Sigmoid colon (tissue), 7 donors: ENCODE data around the gene MBNL1. TPM values are rescaled to one million over a fixed set of nuclear protein-coding genes. Genes with fewer than 3 reads are reported as not detected.

Source experiments
- DNase-seq: peaks from one replicate; pipeline ENCODE4 v3.0.0-alpha.2; 2019
- H3K27ac ChIP-seq, 4 donors: fragments of 200-600 bp; sonication (generic); one replicate each; pipeline ENCODE4 v1.5.1; 2016 to 2019; ENCODE audit warnings: mild to moderate bottlenecking in 1 of 4
- H3K27me3 ChIP-seq, 3 donors: fragments of 200-600 bp; sonication (generic); one replicate each; pipeline ENCODE4 v1.5.1; 2019; ENCODE audit warnings: mild to moderate bottlenecking in 1 of 3
- H3K36me3 ChIP-seq, 4 donors: fragments of 200-600 bp; sonication (generic); one replicate each; pipeline ENCODE4 v1.5.1; 2016 to 2019
- H3K4me1 ChIP-seq, 4 donors: fragments of 200-600 bp; sonication (generic); one replicate each; pipeline ENCODE4 v1.5.1; 2017 to 2019
- H3K4me3 ChIP-seq, 4 donors: fragments of 200-600 bp; sonication (generic); one replicate each; pipeline ENCODE4 v1.5.1; 2017 to 2019; ENCODE audit warnings: mild to moderate bottlenecking in 2 of 4, moderate library complexity in 1 of 4
- H3K9me3 ChIP-seq, 4 donors: fragments of 200-600 bp in 3 of 4; sonication (generic) in 3 of 4; one replicate each; pipeline versions ENCODE4 v1.5.1 to v1.6.1; 2013 to 2019
- CTCF ChIP-seq, 4 experiments: fragments of 450-650 bp in 3 of 4; fragments of 200-600 bp in 1 of 4; IDR thresholded peaks; one replicate each; pipeline ENCODE4 v1.5.1; 2016 to 2019; ENCODE audit warnings: antibody characterized with exemption in 4 of 4, mild to moderate bottlenecking in 3 of 4, moderate library complexity in 2 of 4
- EP300 ChIP-seq, 4 donors: sonication (generic); formaldehyde crosslinking; IDR thresholded peaks; one replicate each; pipeline ENCODE4 v1.6.1; 2017; ENCODE audit warnings: antibody characterized with exemption in 4 of 4
- POLR2A ChIP-seq, 2 donors: fragments of 450-650 bp; IDR thresholded peaks; one replicate each; pipeline ENCODE4 v1.6.1; 2016; ENCODE audit warnings: antibody characterized with exemption in 2 of 2, mild to moderate bottlenecking in 2 of 2, moderate library complexity in 2 of 2
- POLR2AphosphoS5 ChIP-seq, 4 donors: sonication (generic); formaldehyde crosslinking; IDR thresholded peaks; one replicate each; pipeline ENCODE4 v1.6.1; 2017; ENCODE audit warnings: antibody characterized with exemption in 4 of 4
- WGBS, 2 donors: extraction: QIAGEN DNeasy Blood & Tissue Kit; methylation state at CpG; one replicate each; pipeline ENCODE4 v1.1.7; 2013; 5-methylcytosine and 5-hydroxymethylcytosine counted together
- intact Hi-C: fragments of 100-400 bp; cut with DNase I; formaldehyde crosslinking; loops from one replicate; pipeline ENCODE4 v1.15.1; 2023
- polyA plus RNA-seq, 3 donors: library from polyadenylated mRNA; stranded (reverse); fragments of 200-250 nt; gene quantifications; one replicate each; pipeline ENCODE4 v1.2.3, GENCODE V29; 2013
- total RNA-seq, 4 donors: library from RNA; depleted of rRNA; stranded (reverse); fragments of >200 nt; gene quantifications; one replicate each; pipeline ENCODE4 v1.1.0, GENCODE V29; 2016
- donor health status: healthy with polysubstance abuse.
- donor health status: Bipolar disorder and iron deficiency.
- donor health status: healthy.

MBNL1 gene
- total and polyA plus RNA-seq, 7 donors: 60.5 to 898 (median 602) TPM

DNA sequence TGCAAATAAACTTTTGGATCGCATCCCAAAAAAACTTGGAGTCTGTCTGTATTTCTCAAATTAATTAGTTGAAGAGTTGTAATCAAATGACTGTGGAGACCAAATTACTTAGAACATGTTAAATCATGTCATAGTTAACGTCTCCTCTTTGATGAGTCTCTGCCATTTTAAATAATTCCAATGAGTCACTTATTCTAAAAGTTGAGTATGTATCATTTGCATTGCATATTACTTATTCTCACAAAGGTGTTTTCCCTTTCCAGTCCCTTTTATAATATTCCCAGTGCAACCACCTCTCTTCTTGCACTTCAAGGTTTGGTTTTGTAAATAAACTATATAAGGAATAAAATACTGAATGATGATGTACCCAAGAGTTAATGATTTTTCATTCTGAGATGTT lies 36.0 kb upstream of the MBNL1 start:
- no peaks in the 10 kb centered on the region for H3K27me3 ChIP-seq
- peaks cover 0 to 14% (median 9%) of the 10 kb centered on the region in 4 donors for H3K4me1 ChIP-seq
- H3K27ac ChIP-seq: no peak overlapping the region
- H3K9me3 ChIP-seq: no peaks in the 10 kb centered on the region
- H3K36me3 ChIP-seq: no peaks in the 10 kb centered on the region
- TF ChIP-seq CTCF (IDR thresholded peaks at IDR 0.05): no peak
- TF ChIP-seq EP300 (IDR thresholded peaks at IDR 0.05): no peak
- no peak for TF ChIP-seq POLR2A (IDR thresholded peaks at IDR 0.05)
- no peak for TF ChIP-seq POLR2AphosphoS5 (IDR thresholded peaks at IDR 0.05)
- no peak for DNase-seq
- intact Hi-C loops: no loop called here
- WGBS, 2 donors: 32 to 80% methylated on average over 2 of the region's 2 CpGs
- H3K4me3 ChIP-seq: no peak overlapping the region

- no peaks in the 10 kb centered on the region for H3K27me3 ChIP-seq
- 52 to 83% methylated on average over 3 of the region's 3 CpGs for WGBS, 2 donors
- no peak overlapping the region for H3K4me3 ChIP-seq
- H3K27ac ChIP-seq: no peak overlapping the region
- H3K36me3 ChIP-seq: no peaks in the 10 kb centered on the region
- H3K4me1 ChIP-seq: peaks cover 0 to 14% (median 9%) of the 10 kb centered on the region in 4 donors
- DNase-seq: no peak
- no peak for TF ChIP-seq CTCF (IDR thresholded peaks at IDR 0.05)
- no peak for TF ChIP-seq EP300 (IDR thresholded peaks at IDR 0.05)
- no peak for TF ChIP-seq POLR2A (IDR thresholded peaks at IDR 0.05)
- TF ChIP-seq POLR2AphosphoS5 (IDR thresholded peaks at IDR 0.05): no peak
- H3K9me3 ChIP-seq: no peaks in the 10 kb centered on the region
- intact Hi-C loops: no loop called here
Measured at GRCh38 chr3:152234657-152235375, 33.9 kb upstream of the MBNL1 start.

GRCh38 chr3:152235709-152236298 lies 32.9 kb upstream of the MBNL1 start:
- no peak for DNase-seq
- 77 to 84% methylated on average over 1 of the region's 1 CpG for WGBS, 2 donors
- intact Hi-C loops: no loop called here
- Histone ChIP-seq H3K27ac (no peak overlapping the region), H3K4me3 (no peak overlapping the region), H3K36me3 (no peaks in the 10 kb centered on the region), H3K9me3 (no peaks in the 10 kb centered on the region), H3K27me3 (no peaks in the 10 kb centered on the region), H3K4me1 (peaks cover 0 to 18% (median 12%) of the 10 kb centered on the region in 4 donors)
- no peak for TF ChIP-seq POLR2AphosphoS5 (IDR thresholded peaks at IDR 0.05)
- no peak for TF ChIP-seq EP300 (IDR thresholded peaks at IDR 0.05)
- TF ChIP-seq CTCF (IDR thresholded peaks at IDR 0.05): no peak
- TF ChIP-seq POLR2A (IDR thresholded peaks at IDR 0.05): no peak

DNA sequence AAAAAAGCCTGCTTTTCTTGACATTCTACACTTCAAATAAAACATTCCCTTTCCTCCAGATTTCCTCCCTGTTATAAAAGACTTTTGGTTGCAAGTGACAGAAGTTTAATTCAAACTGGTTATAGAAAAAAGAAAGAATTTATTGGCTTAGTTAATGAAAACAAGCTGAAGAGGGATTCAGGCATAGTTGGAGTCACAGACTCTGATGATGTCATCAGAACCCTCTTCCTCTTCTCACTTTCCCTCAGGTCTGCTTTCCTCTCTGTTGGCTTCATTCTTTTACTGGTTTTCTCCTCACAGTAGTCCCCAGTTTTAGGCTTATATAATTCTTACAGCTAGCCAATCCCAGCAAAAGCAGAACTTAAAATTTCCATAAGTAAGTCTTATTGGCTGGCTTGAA lies 32.0 kb upstream of the MBNL1 start:
- TF ChIP-seq EP300 (IDR thresholded peaks at IDR 0.05): no peak
- no peak for TF ChIP-seq CTCF (IDR thresholded peaks at IDR 0.05)
- no peak for TF ChIP-seq POLR2A (IDR thresholded peaks at IDR 0.05)
- TF ChIP-seq POLR2AphosphoS5 (IDR thresholded peaks at IDR 0.05): no peak
- Histone ChIP-seq H3K36me3 (no peaks in the 10 kb centered on the region), H3K4me3 (no peak overlapping the region), H3K4me1 (peaks cover 0 to 20% (median 14%) of the 10 kb centered on the region in 4 donors), H3K27me3 (no peaks in the 10 kb centered on the region), H3K27ac (no peak overlapping the region), H3K9me3 (no peaks in the 10 kb centered on the region)
- DNase-seq: no peak
- intact Hi-C loops: no loop called here
